Cardiac fibroblast (primary cell): ENCODE results near the gene PIGU.

Source experiments
- DNase-seq, 2 donors: peaks; one replicate each; pipeline versions ENCODE4 v3.0.0 to v3.0.0-alpha.2; 2010; ENCODE audit warnings: low read depth in 2 of 2
- H3K4me3 ChIP-seq, 2 donors: replicated peaks in 1 of 2; 1 replicate in 1 of 2; 2 replicates in 1 of 2; pipeline ENCODE4 v1.5.1; 2011; ENCODE audit warnings: low read depth in 2 of 2, low read length in 2 of 2, mild to moderate bottlenecking in 2 of 2, moderate library complexity in 1 of 2
- TF ChIP-seq, protein P1 (sequence below): IDR thresholded peaks from one replicate; pipeline ENCODE4 v1.5.1; 2011; ENCODE audit warnings: low read depth, mild to moderate bottlenecking, low read length, inconsistent platforms

The PIGU gene

GRCh38 chr20:34540596-34541263 is 136.2 kb downstream of the PIGU start:
- TF ChIP-seq, protein P1, sequence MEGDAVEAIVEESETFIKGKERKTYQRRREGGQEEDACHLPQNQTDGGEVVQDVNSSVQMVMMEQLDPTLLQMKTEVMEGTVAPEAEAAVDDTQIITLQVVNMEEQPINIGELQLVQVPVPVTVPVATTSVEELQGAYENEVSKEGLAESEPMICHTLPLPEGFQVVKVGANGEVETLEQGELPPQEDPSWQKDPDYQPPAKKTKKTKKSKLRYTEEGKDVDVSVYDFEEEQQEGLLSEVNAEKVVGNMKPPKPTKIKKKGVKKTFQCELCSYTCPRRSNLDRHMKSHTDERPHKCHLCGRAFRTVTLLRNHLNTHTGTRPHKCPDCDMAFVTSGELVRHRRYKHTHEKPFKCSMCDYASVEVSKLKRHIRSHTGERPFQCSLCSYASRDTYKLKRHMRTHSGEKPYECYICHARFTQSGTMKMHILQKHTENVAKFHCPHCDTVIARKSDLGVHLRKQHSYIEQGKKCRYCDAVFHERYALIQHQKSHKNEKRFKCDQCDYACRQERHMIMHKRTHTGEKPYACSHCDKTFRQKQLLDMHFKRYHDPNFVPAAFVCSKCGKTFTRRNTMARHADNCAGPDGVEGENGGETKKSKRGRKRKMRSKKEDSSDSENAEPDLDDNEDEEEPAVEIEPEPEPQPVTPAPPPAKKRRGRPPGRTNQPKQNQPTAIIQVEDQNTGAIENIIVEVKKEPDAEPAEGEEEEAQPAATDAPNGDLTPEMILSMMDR: no peak
- DNase-seq: no peak
- H3K4me3 ChIP-seq: no peak overlapping the region

DNA sequence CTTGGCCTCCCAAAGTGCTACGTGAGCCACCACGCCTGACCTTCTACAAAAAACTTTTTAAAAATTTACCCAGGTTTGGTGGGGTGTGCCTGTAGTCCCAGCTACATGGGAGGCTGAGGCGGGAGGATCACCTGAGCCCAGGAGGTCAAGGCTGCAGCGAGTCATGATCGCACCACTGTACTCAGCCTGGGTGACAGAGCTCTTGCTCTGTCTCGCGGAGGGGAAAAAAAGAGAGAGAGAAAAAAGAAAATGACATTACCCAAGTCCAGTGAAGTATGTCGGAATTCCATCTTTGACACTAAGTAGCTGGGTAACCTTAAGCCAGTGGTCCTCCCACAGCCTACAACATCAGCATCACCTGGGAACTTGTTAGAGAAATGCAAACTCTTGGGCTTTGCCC is 137.1 kb downstream of the PIGU start:
- TF ChIP-seq, protein P1: no peak
- no peak for DNase-seq
- H3K4me3 ChIP-seq: no peak overlapping the region

GRCh38 chr20:34538671-34539123 is 138.2 kb downstream of the PIGU start:
- TF ChIP-seq, protein P1: peak; percentile 95
- no peak overlapping the region for H3K4me3 ChIP-seq
- DNase-seq: peak; percentile 69 to 72

- DNase-seq: no peak
- TF ChIP-seq, protein P1: no peak
- no peak overlapping the region for H3K4me3 ChIP-seq
Measured at GRCh38 chr20:34537651-34538050, 139.2 kb downstream of the PIGU start.

DNA sequence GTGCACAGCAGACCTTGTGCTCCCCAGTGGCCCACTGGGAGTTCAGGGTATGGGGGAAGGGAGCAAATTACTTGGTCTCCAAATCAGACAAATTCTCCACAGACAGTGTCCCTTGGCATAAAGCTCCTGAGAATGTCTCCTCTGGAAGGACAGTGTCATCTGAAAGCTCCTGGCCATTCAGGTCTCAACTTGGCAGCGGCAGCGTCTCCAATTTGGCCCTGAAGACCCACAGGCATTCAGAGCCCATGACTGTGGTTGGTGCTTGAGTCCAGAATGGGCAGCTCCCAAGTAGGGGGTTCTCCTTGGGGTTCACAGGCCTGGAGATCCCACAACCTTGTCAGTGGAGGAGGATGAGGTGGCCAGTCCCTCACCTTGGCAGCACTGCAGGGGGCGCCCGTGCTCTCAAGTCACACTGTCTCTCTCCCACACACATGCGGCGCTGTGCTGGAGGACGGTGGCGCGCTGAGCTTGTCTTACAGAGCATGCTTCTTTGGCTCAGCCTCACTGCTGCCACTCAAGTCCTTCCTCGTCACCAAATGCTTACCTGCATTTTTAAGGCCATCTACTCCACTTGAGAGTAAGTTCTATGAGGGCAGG is 140.0 kb downstream of the PIGU start:
- no peak overlapping the region for H3K4me3 ChIP-seq
- peak; percentile 55 to 74 for DNase-seq
- TF ChIP-seq, protein P1: peak; percentile 69

- TF ChIP-seq, protein P1: no peak
- no peak overlapping the region for H3K4me3 ChIP-seq
- no peak for DNase-seq
Measured at GRCh38 chr20:34535857-34536256, 141.0 kb downstream of the PIGU start.
